WTC11 (cell line): ENCODE measurements around the gene HHIPL1. TPM values are rescaled to one million over a fixed set of nuclear protein-coding genes. Genes with fewer than 3 reads are reported as not detected.

Experiments used
- ATAC-seq: fragments of 200-7000 bp; cut with Tn5 transposase; 2 replicates; pipeline ENCODE4 v1.10.0; 2021; ENCODE audit warnings: mild to moderate bottlenecking, moderate library complexity
- CTCF ChIA-PET: fragments of 300-600 bp; sonication (Branson Sonifier 250); formaldehyde crosslinking; loops from one replicate; lab custom pipeline; 2021; ENCODE audit warnings: antibody characterized with exemption; lab: Charles Lee
- POLR2A ChIA-PET: fragments of 350-600 bp; sonication (Branson Sonifier 250); formaldehyde crosslinking; loops from one replicate; lab custom pipeline; 2021; ENCODE audit warnings: antibody characterized with exemption; lab: Charles Lee
- DNase-seq: peaks from one replicate; pipeline ENCODE4 v3.0.0; 2021; ENCODE audit warnings: low spot score
- H3K27ac Mint-ChIP-seq: 2 replicates; pipeline ENCODE4 v1.8.0; 2021; ENCODE audit warnings: mixed read lengths
- H3K27me3 Mint-ChIP-seq: 2 replicates; pipeline ENCODE4 v1.8.0; 2021; ENCODE audit warnings: low read depth, mild to moderate bottlenecking, moderate library complexity, mixed read lengths
- H3K36me3 Mint-ChIP-seq: 2 replicates; pipeline ENCODE4 v1.8.0; 2021; ENCODE audit warnings: mixed read lengths
- H3K4me1 Mint-ChIP-seq: 2 replicates; pipeline ENCODE4 v1.8.0; 2022; ENCODE audit warnings: mixed read lengths
- H3K4me3 Mint-ChIP-seq: 2 replicates; pipeline ENCODE4 v1.8.0; 2021; ENCODE audit warnings: mild to moderate bottlenecking, moderate library complexity, mixed read lengths
- H3K9me3 Mint-ChIP-seq: 2 replicates; pipeline ENCODE4 v1.8.0; 2021; ENCODE audit warnings: mixed read lengths
- AFF4 ChIP-seq: sonication (generic); formaldehyde crosslinking; IDR thresholded peaks from 2 replicates; pipeline ENCODE4 v1.8.1; 2023; ENCODE audit warnings: mild to moderate bottlenecking, missing genetic modification reagents, borderline replicate concordance
- CREB1 ChIP-seq: sonication (generic); formaldehyde crosslinking; IDR thresholded peaks from 2 replicates; pipeline ENCODE4 v1.8.0; 2023; ENCODE audit warnings: mild to moderate bottlenecking, missing genetic modification reagents
- HMGA2 ChIP-seq: fragments of 250-450 bp; sonication (Bioruptor Pico); IDR thresholded peaks from 2 replicates; pipeline ENCODE4 v1.4.0; 2021; ENCODE audit warnings: mild to moderate bottlenecking, moderate library complexity
- NFYB ChIP-seq: sonication (generic); formaldehyde crosslinking; conservative IDR thresholded peaks from 2 replicates; pipeline ENCODE4 v1.8.0; 2022; ENCODE audit warnings: low read depth, missing genetic modification reagents
- NR2C2 ChIP-seq: sonication (generic); formaldehyde crosslinking; IDR thresholded peaks from 2 replicates; pipeline ENCODE4 v1.8.0; 2022; ENCODE audit warnings: mild to moderate bottlenecking, missing genetic modification reagents
- TEAD1 ChIP-seq: sonication (generic); formaldehyde crosslinking; IDR thresholded peaks from 2 replicates; pipeline ENCODE4 v1.8.0; 2022; ENCODE audit warnings: mild to moderate bottlenecking, missing genetic modification reagents
- TP53 ChIP-seq: sonication (generic); formaldehyde crosslinking; IDR thresholded peaks from 2 replicates; pipeline ENCODE4 v1.8.1; 2023; ENCODE audit warnings: mild to moderate bottlenecking, missing genetic modification reagents
- ZMAT4 ChIP-seq: fragments of 250-450 bp; sonication (Bioruptor Pico); IDR thresholded peaks from 2 replicates; pipeline ENCODE4 v1.9.0; 2021; ENCODE audit warnings: mild to moderate bottlenecking
- ZNF671 ChIP-seq: fragments of 250-450 bp; sonication (Bioruptor Pico); IDR thresholded peaks from 2 replicates; pipeline ENCODE4 v1.8.0; 2021; ENCODE audit warnings: mild to moderate bottlenecking
- total RNA-seq: library from RNA; stranded (reverse); gene quantifications from 3 replicates; pipeline ENCODE4 v1.2.3, GENCODE V29; 2021
- TF ChIP-seq, protein P1 (sequence below): fragments of 250-450 bp; sonication (Bioruptor Pico); conservative IDR thresholded peaks from 2 replicates; pipeline ENCODE4 v1.9.0; 2021; ENCODE audit warnings: mild to moderate bottlenecking
- TF ChIP-seq, protein P2 (sequence below): fragments of 250-450 bp; sonication (Bioruptor Pico); IDR thresholded peaks from 2 replicates; pipeline ENCODE4 v1.9.0; 2021; ENCODE audit warnings: mild to moderate bottlenecking
- TF ChIP-seq, protein P3 (sequence below): sonication (generic); formaldehyde crosslinking; IDR thresholded peaks from 2 replicates; pipeline ENCODE4 v1.8.1; 2022; ENCODE audit warnings: missing genetic modification reagents, borderline replicate concordance
- TF ChIP-seq, protein P4 (sequence below): sonication (generic); formaldehyde crosslinking; IDR thresholded peaks from 2 replicates; pipeline ENCODE4 v1.8.1; 2023; ENCODE audit warnings: mild to moderate bottlenecking, missing genetic modification reagents, moderate library complexity

Gene HHIPL1
- total RNA-seq, 1 experiment from 2014 or later, result 1.5 TPM

DNA sequence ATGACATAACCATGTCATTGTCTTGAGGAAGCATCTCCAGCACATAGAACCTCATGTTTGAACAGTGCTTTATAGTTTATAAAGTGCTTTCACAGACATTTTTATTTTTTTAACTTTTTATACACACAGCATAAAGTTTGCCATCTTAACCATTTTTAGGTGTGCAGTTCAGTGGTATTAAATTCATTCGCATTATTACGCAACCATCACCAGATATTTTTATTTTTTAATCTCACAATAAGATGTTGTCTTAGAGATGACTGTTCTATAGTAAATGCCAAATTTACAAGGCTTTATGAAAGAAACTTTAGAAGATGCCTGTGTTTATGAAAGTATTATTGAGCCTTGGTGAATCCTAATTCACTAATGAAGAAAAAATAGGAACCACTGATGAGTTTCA, 59.1 kb downstream of the HHIPL1 start (continued):
- TF ChIP-seq, protein P1, sequence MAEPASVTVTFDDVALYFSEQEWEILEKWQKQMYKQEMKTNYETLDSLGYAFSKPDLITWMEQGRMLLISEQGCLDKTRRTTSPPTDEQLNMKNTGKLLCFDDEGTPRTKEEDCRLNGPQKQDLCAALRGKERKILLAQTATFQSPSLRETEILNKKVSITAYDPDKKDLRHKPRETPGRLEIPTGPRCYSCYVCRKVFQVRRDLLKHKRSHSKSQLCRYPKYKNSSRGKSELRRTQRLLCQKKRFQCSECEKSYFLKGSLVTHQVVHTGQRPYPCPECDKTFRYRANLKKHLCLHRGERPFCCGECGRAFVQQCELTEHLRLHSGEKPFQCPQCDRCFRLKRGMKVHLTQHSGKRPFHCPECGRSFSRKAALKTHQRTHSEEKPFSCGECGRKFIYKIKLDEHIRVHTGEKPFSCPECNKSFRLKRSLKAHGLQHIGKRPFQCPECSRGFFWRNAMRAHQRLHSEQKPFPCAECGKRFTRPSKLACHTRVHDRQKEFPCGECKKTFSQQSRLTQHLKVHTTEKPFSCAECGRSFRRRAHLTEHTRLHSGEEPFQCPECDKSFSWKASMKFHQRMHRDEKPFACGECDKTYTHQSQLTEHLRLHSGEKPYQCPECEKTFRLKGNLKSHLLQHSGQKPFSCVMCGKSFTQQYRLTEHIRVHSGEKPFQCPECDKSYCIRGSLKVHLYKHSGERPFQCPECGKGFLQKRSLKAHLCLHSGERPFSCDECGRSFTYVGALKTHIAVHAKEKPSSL (CRISPR knock-in tag), result no peak
- no peak for TF ChIP-seq TEAD1 (CRISPR knock-in tag)
- TF ChIP-seq, protein P2, sequence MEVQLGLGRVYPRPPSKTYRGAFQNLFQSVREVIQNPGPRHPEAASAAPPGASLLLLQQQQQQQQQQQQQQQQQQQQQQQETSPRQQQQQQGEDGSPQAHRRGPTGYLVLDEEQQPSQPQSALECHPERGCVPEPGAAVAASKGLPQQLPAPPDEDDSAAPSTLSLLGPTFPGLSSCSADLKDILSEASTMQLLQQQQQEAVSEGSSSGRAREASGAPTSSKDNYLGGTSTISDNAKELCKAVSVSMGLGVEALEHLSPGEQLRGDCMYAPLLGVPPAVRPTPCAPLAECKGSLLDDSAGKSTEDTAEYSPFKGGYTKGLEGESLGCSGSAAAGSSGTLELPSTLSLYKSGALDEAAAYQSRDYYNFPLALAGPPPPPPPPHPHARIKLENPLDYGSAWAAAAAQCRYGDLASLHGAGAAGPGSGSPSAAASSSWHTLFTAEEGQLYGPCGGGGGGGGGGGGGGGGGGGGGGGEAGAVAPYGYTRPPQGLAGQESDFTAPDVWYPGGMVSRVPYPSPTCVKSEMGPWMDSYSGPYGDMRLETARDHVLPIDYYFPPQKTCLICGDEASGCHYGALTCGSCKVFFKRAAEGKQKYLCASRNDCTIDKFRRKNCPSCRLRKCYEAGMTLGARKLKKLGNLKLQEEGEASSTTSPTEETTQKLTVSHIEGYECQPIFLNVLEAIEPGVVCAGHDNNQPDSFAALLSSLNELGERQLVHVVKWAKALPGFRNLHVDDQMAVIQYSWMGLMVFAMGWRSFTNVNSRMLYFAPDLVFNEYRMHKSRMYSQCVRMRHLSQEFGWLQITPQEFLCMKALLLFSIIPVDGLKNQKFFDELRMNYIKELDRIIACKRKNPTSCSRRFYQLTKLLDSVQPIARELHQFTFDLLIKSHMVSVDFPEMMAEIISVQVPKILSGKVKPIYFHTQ (CRISPR knock-in tag), result no peak

DNA sequence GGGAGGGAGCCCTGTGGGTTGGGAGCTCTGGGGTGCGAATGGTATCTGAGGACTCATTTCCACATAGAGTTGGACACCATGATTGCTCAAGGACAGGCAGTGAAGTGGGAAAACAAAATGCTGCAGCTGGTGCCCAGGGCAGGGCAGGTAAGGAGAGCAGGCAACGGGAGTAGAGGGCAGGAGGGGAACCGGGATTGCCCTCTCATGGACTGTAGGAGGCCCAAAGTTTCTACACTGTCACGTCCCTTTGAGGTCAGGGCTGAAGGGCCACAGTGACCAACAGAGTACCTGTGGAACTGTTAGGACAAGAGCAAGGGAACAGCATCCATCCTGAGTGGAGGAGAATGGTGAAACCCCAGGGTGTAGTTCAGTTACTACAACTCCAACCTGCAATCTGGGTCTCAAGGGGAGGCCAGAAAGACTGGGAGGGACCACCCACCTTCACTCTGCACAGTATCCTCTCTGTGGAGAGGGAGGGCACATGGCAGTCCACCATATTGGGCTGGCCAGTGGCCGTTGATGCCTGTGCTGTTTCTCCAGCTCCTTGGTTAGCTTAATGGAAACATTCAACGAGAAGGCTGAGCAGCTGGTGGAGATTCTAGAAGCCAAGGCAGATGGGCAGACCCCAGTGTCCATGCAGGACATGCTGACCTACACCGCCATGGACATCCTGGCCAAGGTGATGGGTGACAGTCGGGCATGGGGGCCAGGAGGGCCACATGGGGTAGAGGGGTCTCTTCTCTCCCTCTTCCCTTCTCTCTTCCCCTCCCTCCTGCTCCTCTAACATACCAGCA, 61.4 kb downstream of the HHIPL1 start:
- Mint-ChIP-seq H3K4me1 (no peaks in the 10 kb centered on the region), H3K27me3 (peaks cover 3% of the 10 kb centered on the region), H3K4me3 (no peak overlapping the region), H3K9me3 (peaks cover 27% of the 10 kb centered on the region), H3K27ac (no peak overlapping the region), H3K36me3 (peaks cover 22% of the 10 kb centered on the region)
- no peak for ATAC-seq
- POLR2A ChIA-PET, result no interaction called here
- TF ChIP-seq AFF4 (no peak), NFYB (CRISPR knock-in tag) (no peak), TP53 (CRISPR knock-in tag) (no peak)
- no peak for DNase-seq
- CTCF ChIA-PET, result interaction anchor here (1.1 to 1.5 kb wide), 2 partner anchors 18 to 22 kb away, joined by 3 to 5 read pairs; no protein-coding TSS in a partner anchor

- DNase-seq (no peak), ATAC-seq (no peak)
- Mint-ChIP-seq H3K27ac (no peak overlapping the region), H3K4me3 (no peak overlapping the region), H3K36me3 (peaks cover 18% of the 10 kb centered on the region), H3K27me3 (peaks cover 6% of the 10 kb centered on the region), H3K9me3 (peaks cover 24% of the 10 kb centered on the region), H3K4me1 (no peaks in the 10 kb centered on the region)
- ChIA-PET CTCF (interaction anchor here (1.3 kb wide), 1 partner anchor 19 kb away, joined by 5 read pairs; no protein-coding TSS in a partner anchor), POLR2A (interaction anchor here (0.7 kb wide), 1 partner anchor 44 kb away, joined by 3 read pairs; no protein-coding TSS in a partner anchor)
- TF ChIP-seq, protein P3, sequence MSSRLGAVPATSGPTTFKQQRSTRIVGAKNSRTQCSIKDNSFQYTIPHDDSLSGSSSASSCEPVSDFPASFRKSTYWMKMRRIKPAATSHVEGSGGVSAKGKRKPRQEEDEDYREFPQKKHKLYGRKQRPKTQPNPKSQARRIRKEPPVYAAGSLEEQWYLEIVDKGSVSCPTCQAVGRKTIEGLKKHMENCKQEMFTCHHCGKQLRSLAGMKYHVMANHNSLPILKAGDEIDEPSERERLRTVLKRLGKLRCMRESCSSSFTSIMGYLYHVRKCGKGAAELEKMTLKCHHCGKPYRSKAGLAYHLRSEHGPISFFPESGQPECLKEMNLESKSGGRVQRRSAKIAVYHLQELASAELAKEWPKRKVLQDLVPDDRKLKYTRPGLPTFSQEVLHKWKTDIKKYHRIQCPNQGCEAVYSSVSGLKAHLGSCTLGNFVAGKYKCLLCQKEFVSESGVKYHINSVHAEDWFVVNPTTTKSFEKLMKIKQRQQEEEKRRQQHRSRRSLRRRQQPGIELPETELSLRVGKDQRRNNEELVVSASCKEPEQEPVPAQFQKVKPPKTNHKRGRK (CRISPR knock-in tag), result no peak
- TF ChIP-seq NR2C2 (CRISPR knock-in tag) (no peak), ZNF671 (CRISPR knock-in tag) (no peak), ZMAT4 (CRISPR knock-in tag) (no peak), NFYB (CRISPR knock-in tag) (no peak), HMGA2 (no peak), CREB1 (CRISPR knock-in tag) (no peak), AFF4 (no peak)
- TF ChIP-seq, protein P4, sequence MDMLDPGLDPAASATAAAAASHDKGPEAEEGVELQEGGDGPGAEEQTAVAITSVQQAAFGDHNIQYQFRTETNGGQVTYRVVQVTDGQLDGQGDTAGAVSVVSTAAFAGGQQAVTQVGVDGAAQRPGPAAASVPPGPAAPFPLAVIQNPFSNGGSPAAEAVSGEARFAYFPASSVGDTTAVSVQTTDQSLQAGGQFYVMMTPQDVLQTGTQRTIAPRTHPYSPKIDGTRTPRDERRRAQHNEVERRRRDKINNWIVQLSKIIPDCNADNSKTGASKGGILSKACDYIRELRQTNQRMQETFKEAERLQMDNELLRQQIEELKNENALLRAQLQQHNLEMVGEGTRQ, result no peak
These were observed 62.5 kb downstream of the HHIPL1 start for GRCh38 chr14:99707420-99707819.
